Stimulated activated CD4-positive, alpha-beta T cell treated with anti-CD3 and anti-CD28 coated beads, Interleukin-2, amount 100 ng/mL, for 24 hours (primary cell): ENCODE data around the gene TMEM129.

Source experiments
- DNase-seq, 2 donors: peaks; one replicate each; pipeline ENCODE4 v3.0.0-alpha.2; 2020

TMEM129 gene

GRCh38 chr4:1744552-1744951, 23.4 kb upstream of the TMEM129 start:
- no peak for DNase-seq

DNA sequence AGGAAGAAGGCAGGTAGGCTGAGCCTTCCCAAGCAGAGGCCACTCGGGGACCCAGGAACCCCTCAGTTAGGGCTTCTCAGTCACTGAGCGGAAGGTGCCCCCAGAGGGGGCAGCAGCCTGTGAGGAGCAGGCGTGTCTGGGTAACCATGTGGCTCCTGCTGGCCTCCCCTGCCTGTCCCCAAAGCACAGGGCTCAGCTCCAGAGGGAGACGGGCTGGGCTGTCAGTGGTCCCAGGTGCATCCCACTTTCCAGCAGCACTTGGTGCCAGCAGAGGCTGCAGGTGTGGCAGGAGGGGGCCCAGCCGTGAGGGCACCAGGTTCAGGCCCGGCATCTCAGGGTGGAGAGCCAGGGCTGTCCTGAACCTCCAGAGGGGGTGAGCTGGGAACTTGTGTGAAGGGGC, 22.9 kb upstream of the TMEM129 start:
- DNase-seq: no peak

DNA sequence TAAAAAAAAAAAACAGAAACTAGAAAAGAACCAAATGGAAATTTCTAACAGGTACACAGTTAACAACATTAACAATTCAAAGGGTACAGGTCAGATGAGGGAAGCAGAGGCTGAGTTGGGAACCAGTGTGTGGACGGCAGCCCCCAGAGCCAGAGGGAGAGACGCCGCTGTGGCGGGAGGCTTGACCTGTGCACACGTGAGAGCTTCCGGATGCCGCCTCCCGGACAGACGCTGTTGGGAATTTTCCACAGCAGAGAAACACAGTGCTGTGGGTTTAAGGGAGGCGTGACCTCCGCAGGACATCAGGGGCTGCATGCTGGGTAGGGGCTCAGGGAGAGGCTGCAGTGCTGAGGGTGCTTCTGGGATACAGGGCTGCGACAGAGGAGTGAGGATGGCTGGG, 22.4 kb upstream of the TMEM129 start:
- DNase-seq: no peak

DNA sequence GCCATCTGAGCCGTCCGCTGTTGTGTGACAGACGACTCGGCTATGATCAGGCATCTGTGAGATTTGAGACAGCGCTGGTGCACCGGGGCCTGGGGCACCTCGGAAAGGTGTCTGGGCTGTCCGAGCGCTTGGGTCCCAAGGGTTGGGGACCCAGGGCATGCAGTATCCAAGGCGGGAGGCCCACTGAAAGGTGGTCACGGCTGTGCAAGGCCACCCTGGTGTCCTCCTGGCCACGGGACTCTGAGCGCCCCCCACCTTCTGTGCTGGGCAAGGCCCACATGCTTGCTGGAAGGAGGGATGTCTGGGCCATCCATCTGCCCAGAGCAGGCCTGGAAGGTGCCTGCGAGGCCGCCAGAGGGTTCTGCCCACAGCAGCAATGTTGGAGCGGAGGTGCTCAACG, 20.1 kb upstream of the TMEM129 start:
- no peak for DNase-seq

- DNase-seq: no peak
Observed at GRCh38 chr4:1740021-1740545, 19.0 kb upstream of the TMEM129 start.

DNA sequence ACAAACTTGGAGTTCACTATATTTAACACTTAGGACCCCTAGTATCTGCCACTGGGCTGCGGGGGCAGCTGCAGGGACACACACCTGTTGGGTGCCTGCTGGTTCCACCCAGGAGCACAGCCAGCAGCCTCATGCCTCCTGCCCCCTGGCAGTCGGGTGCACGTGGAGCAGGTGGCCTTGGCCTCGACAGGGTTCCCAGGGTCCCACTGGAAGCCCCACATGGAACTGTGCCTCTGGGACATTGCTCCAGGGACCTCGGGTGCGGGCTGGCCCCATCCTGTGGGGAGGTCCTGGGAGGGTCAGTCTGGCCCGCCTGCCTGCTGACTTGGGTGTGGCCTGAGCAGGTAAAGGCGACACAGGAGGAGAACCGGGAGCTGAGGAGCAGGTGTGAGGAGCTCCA, 18.2 kb upstream of the TMEM129 start:
- no peak for DNase-seq

DNA sequence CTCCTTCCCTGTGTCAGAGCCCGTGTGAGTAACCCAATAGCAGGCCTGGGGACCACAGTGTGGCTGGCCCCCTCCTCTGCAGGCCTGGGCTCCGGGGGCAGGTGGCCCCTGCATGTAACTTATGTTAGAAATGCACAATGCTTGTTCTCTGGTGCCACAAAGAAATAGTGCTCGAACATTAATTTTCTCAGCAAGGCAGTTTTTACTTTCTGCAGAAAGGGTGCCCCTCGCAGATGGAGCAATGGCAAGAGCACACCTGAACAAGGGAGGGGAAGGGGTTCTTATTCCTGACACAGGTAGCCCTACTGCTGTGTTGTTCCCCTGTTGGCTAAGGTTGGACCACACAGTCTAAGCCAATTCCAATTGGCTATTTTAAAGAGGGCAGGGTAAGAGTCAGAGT, 17.3 kb upstream of the TMEM129 start:
- DNase-seq: no peak

GRCh38 chr4:1737666-1738065, 16.5 kb upstream of the TMEM129 start:
- no peak for DNase-seq

GRCh38 chr4:1736812-1737211, 15.7 kb upstream of the TMEM129 start:
- DNase-seq: no peak

- no peak for DNase-seq
Observed at GRCh38 chr4:1735215-1735614, 14.1 kb upstream of the TMEM129 start.

DNA sequence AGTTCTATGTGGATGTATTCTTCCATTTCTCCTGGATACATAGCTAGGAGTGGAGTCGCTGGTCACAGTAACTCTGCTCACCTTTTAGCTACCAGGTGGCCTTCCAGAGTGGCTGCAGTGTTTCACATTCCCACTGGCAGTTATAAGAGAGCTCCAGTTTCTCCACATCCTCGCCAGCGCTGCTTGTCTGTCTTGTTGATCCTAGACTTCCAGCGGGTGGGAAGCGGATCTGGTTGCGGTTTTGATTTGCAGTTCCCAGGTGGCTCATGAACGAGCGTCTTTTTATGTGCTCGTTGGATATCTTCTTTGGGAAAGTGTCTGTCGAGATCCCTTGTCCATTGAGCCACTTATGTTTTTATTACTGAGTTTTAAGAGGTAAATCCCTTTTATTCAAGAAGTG, 11.8 kb upstream of the TMEM129 start:
- DNase-seq: no peak

- no peak for DNase-seq
Observed at GRCh38 chr4:1731180-1731579, 10.1 kb upstream of the TMEM129 start.

GRCh38 chr4:1730532-1731135, 9.5 kb upstream of the TMEM129 start:
- no peak for DNase-seq

- no peak for DNase-seq
Observed at GRCh38 chr4:1728061-1728980, 7.2 kb upstream of the TMEM129 start.

GRCh38 chr4:1727117-1728031, 6.3 kb upstream of the TMEM129 start:
- DNase-seq: no peak

DNA sequence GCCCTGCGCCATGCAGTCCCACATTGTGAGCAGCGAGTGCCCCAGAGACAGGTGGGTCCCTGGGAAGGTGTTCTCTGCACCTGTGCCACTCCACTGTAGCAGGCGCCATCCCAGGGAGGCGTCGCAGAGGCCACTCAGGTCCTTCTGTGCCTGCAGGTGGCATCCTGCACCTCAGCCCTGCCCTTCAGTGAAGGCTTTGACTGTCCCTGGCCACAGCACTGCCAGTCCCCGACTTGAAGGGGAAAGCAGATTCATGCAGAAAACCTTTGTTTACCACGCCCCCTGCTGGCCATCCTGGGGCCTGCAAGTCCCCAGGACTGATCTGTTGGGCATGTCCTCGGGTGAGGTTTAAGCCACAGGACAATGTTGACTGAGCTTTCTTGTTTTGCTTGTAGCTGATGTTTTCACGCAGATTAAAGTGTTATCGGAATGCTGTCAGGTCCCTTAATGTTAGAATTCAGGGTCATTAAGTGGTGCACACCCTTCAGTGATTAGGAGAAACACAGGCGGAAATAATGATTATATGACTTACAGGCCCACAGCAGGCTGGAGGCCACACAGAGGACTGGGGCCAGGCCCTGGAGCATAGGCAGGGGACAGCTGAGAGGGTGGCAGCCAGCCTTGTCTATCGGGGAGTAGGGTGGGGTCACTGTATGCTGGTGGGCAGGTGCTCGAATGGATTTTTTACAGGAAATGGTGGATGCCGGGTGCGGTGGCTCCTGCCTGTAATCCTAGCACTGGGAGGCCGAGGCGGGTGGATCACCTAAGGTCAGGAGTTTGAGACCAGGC, 5.2 kb upstream of the TMEM129 start:
- DNase-seq: peak; percentile 92 to 95

DNA sequence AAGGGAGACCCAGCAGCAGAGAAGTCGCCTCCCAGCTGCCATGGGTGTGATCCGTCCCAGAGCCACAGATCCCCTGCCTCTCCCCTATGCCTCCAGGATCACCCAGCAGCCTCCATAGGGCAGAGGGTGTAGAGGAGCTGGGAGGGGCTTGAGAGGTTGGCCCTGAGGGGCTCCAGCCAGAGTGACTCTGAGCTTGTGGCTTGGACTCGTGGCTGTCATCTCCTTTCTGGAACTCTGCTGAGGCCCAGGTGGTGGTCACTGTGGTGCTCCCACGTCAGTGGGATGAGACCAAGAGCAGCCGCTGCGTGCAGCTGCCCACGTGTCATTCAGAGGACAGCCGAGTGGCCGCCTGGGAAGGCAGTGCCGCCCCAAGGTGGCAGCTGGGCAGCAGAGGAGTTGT, 4.4 kb upstream of the TMEM129 start:
- DNase-seq: no peak

GRCh38 chr4:1723131-1723801, 2.1 kb upstream of the TMEM129 start:
- DNase-seq: peak; percentile 60 to 74

- DNase-seq: peak in 1 of 2 donors; percentile 23
Observed at GRCh38 chr4:1722551-1723118, 1.5 kb upstream of the TMEM129 start.

DNA sequence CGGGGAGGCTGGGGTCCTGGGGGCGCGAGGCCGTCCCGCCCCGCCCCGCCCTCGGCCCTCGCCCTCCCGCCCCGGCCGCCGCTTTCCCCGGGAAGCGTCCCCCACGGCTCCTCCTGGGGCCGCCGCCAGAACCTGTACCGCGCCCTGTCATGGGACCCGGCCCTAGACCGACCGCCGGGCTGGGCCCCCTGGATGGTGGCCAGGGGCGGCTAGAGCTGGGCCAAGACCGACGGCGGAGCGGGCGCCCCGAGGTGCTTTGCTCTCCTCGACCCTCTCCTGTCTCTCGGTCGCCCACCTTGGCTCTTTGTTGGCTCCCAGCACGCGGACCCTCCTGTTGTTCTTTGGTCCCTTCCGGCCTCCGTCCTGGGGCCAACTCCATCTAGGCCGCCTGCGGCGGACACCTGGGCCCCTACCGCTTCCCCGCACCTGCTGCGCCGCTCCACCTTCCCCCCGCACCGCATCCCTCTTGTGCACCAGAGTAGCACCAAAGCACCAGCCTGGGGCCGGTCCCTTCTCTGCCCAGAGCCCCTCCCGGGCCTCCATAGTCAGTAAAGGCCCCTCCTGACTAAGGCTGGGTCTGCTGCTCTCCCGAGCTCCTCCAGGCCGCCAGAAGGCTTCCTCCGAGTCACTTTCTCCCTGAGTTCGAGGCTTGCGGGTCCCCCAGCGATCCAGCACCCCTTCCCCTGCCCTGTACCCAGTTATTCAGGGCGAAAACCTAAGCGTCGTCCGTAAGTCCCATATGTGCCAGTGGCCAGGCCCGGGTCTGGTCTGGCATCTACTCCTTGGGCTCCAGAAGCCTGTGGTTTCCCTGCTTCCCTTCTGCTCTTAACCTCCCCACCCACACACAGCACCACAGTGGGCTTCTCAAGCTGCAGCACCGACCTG, 785 bp upstream of the TMEM129 start:
- peak; percentile 26 to 38 for DNase-seq
